SJSA1 (cell line): ENCODE measurements around the gene BORCS5. TPM values are rescaled to one million over a fixed set of nuclear protein-coding genes. Genes with fewer than 3 reads are reported as not detected.
"Not testable (repeated sequence)": the region's sequence is repeated elsewhere in the genome, so short reads cannot be mapped to it uniquely, and the experiment has no call there.

ENCODE experiments used
- DNase-seq, 2 experiments: peaks; one replicate each; pipeline ENCODE4 v3.0.0-alpha.2; 2015 to 2020; ENCODE audit warnings: low spot score in 2 of 2, low read depth in 1 of 2
- H3K27ac ChIP-seq: fragments of 250-450 bp; sonication (Bioruptor Pico); 2 replicates; pipeline ENCODE4 v1.5.1; 2020; ENCODE audit warnings: mild to moderate bottlenecking, moderate library complexity
- H3K27me3 ChIP-seq: fragments of 250-450 bp; sonication (Bioruptor Pico); replicated peaks from 2 replicates; pipeline ENCODE4 v1.5.1; 2020; ENCODE audit warnings: mild to moderate bottlenecking, moderate library complexity
- H3K36me3 ChIP-seq: fragments of 250-450 bp; sonication (Bioruptor Pico); 2 replicates; pipeline ENCODE4 v1.5.1; 2020; ENCODE audit warnings: mild to moderate bottlenecking
- H3K4me1 ChIP-seq: fragments of 250-450 bp; sonication (Bioruptor Pico); replicated peaks from 2 replicates; pipeline ENCODE4 v1.6.1; 2021; ENCODE audit warnings: mild to moderate bottlenecking
- H3K4me3 ChIP-seq: fragments of 250-450 bp; sonication (Bioruptor Pico); 2 replicates; pipeline ENCODE4 v1.5.1; 2020; ENCODE audit warnings: mild to moderate bottlenecking
- H3K9me3 ChIP-seq: fragments of 250-450 bp; sonication (Bioruptor Pico); replicated peaks from 2 replicates; pipeline ENCODE4 v1.5.1; 2020; ENCODE audit warnings: mild to moderate bottlenecking
- total RNA-seq: library from RNA; depleted of rRNA; stranded (reverse); fragments of >200 nt; shearing (Covaris generic); gene quantifications from 2 replicates; pipeline ENCODE4 v1.2.3, GENCODE V29; 2014

Gene BORCS5
- total RNA-seq, 1 experiment from 2014 or later: 6.1 TPM

DNA sequence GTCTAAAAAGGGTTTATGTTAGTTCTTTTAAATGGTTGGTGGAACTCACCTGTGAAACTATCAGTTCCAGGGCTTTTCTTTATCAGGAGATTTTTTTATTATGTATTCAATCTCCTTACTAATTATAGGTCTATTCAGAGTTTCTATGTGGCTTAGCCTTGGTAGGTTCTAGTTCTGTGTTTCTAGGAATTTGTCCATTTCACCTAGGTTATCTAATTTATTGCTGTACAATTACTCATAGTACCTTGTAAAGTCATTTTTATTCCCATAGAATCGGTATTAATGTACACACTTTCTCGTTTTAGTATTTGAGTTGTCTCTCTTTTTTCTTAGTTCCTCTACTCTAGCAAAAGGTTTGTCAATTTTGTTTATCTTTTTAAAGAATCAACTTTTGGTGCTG is 59.0 kb downstream of the BORCS5 start:
- Histone ChIP-seq H3K27me3 (no peaks in the 10 kb centered on the region), H3K36me3 (no peaks in the 10 kb centered on the region), H3K4me3 (no peak overlapping the region), H3K9me3 (no peaks in the 10 kb centered on the region), H3K4me1 (no peaks in the 10 kb centered on the region), H3K27ac (no peak overlapping the region)
- DNase-seq: no peak

DNA sequence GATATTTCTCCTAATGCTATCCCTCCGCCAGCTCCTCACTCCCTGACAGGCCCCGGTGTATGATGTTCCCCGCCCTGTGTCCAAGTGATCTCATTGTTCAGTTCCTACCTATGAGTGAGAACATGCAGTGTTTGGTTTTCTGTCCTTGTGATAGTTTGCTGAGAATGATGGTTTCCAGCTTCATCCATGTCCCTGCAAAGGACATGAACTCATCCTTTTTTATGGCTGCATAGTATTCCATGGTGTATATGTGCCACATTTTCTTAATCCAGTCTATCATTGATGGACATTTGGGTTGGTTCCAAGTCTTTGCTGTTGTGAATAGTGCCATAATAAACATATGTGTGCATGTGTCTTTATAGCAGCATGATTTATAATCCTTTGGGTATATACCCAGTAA is 62.3 kb downstream of the BORCS5 start:
- H3K4me1 ChIP-seq, H3K27me3 ChIP-seq, DNase-seq, H3K9me3 ChIP-seq, H3K27ac ChIP-seq, H3K4me3 ChIP-seq, H3K36me3 ChIP-seq: not testable (repeated sequence)

DNA sequence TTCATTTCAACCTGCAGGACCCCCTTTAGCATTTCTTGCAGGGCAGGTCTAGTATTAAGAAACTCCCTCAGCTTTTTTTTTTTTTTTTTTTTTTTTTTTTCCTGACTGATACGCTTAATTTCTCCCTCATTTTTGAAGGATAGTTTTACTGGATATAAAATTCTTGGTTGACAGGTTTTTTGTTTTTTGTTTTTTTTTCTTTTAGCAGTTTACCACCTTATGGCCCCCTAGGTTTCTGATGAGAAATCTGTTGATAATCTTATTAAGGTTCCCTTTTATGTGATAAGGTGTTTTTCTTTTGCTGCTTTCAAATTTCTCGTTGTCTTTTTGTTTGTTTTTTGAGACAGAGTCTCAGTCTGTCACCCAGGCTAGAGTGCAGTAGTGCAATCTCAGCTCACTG is 66.5 kb downstream of the BORCS5 start:
- Histone ChIP-seq H3K4me3 (no peak overlapping the region), H3K27ac (no peak overlapping the region), H3K27me3 (no peaks in the 10 kb centered on the region), H3K36me3 (no peaks in the 10 kb centered on the region), H3K9me3 (peaks cover 5% of the 10 kb centered on the region), H3K4me1 (no peaks in the 10 kb centered on the region)
- DNase-seq: no peak

DNA sequence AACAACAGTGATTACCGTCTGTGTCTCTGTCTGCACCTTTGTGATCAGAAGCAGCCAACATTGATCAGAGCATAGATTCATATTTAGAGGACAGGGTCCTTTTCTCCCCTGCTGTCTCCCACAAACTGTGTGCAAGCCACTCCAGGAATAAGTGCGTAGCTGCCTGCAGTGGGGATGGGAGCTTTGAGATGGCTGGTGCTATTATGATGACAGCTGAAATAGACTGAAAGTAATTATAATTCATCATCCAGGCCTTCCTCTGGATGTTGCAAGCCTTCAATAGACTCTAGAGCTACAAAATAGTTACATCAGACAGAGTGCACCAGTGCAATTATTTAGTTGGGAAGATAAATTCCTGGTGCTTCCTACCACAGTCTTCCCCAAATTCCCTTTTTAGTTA is 68.1 kb downstream of the BORCS5 start:
- Histone ChIP-seq H3K36me3 (no peaks in the 10 kb centered on the region), H3K27me3 (no peaks in the 10 kb centered on the region; the same call in 1 of the 2 replicates), H3K27ac (no peak overlapping the region), H3K4me1 (peaks cover 11% of the 10 kb centered on the region), H3K9me3 (peaks cover 5% of the 10 kb centered on the region), H3K4me3 (no peak overlapping the region)
- no peak for DNase-seq

DNA sequence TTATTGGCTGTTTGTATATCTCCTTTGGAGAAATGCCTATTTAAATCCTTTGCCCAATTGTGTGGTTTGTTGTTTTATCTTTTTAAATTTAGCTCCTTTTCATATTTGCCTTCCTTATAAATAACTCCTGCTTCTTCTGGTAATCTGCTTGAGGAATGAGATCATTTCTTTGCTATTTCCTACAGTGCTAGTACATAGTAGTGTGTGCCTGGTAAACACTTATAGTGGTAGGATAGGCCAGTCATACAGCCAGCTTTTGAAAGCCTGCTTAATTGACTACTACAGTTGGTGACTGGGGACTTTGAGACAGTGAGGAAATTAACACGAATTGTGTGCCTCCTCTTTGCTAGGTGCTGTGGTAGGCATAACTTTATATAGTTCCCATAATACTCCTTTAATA is 68.7 kb downstream of the BORCS5 start:
- Histone ChIP-seq H3K9me3 (peaks cover 5% of the 10 kb centered on the region), H3K27me3 (no peaks in the 10 kb centered on the region; the same call in 1 of the 2 replicates), H3K36me3 (no peaks in the 10 kb centered on the region), H3K4me1 (peaks cover 16% of the 10 kb centered on the region), H3K4me3 (no peak overlapping the region), H3K27ac (no peak overlapping the region)
- DNase-seq: no peak

DNA sequence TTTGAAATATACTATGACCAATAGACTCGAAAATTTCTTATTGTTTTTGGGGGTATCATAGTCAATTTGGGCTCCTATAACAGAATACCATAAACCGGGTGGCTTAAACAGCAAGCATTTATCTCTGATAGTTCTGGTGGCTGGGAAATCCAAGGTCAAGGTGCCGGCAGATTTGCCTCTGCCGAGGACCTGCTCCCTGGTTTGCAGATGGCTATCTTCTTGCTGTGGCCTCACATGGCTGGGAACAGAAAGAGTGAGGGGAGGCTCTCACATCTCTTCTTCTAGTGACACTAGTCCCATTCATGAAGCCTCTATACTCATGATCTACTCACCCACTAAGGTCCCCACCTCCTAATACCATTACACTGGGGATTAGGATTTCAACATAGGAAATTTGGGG is 70.7 kb downstream of the BORCS5 start:
- Histone ChIP-seq H3K4me3 (no peak overlapping the region), H3K27me3 (no peaks in the 10 kb centered on the region; the same call in 1 of the 2 replicates), H3K36me3 (no peaks in the 10 kb centered on the region), H3K9me3 (peaks cover 5% of the 10 kb centered on the region), H3K27ac (no peak overlapping the region), H3K4me1 (peaks cover 30% of the 10 kb centered on the region)
- no peak for DNase-seq

DNA sequence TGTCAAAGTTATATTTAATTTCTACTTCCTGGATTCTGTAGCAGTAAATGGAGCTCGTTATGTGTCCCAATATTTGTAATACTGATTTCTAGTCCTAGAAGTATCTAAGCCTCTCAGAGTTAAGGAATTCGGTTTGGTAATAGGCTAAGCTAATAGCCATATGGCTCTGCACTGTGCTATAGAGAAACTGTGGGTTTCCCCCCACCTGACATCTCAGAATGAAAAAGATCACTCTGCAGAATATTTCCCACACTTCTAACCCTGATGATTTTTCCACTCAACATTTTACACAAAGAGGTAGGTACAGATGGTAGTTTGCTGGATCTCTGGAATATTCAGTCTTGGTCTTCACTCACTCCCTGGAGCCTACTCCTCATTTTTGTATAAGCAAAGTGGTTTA is 71.2 kb downstream of the BORCS5 start:
- H3K36me3 ChIP-seq: no peaks in the 10 kb centered on the region
- H3K9me3 ChIP-seq: peaks cover 5% of the 10 kb centered on the region
- no peak overlapping the region for H3K27ac ChIP-seq
- peaks cover 33% of the 10 kb centered on the region for H3K4me1 ChIP-seq
- H3K27me3 ChIP-seq: no peaks in the 10 kb centered on the region; the same call in 1 of the 2 replicates
- DNase-seq: no peak
- no peak overlapping the region for H3K4me3 ChIP-seq

DNA sequence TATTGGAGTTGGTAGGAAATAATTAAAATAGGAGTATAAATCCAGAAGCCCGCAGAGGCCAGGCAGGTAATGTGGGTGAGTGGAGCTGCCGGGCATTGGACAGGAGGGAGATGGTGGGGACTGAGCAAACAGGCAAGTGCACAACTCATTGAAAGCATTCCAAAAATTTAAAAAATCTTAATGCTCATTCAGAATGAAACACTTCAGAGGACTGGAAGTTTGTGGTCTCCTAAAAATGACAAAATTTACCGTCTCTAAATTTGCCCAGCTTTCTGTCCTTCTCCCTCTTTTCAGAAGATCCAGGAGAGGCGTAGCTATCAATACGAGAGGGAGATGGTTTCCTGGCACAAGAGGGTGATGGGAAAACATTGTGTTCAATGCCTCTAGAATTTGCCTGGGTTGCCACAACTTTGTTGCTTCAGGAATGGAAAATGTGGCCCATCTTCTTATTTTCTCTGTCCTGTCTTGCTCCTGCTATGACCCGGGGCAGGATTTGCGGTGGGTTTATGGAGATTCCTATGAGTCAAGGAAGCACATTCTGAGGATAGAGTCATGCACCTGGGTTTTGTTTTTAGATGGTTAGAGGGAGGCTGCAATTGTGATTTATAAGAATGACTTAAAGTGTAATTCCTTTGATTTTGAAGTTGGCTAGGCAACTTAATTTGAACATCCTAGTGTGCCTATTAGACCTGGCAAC is 72.2 kb downstream of the BORCS5 start:
- no peak for DNase-seq
- no peak overlapping the region for H3K4me3 ChIP-seq

DNA sequence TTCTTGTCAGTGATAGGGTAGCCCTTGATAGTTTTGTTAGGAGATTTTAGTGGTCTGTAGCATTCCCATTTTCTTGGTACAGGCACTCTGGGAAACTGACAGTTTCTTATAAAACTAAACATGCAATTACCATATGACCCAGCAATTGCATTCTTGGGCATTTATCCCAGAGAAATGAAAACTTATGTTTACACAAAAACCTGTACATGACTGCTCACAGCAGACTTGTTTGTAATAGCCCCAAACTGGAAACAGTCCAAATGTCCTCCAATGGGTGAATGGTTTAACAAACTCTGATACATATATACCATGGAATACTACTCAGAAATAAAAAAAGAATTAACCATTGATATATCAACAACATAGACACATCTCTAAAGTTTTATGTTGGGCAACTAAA is 75.5 kb downstream of the BORCS5 start:
- Histone ChIP-seq H3K27ac (peak overlapping the region; percentile 6; the same call in 1 of the 2 replicates), H3K9me3 (no peaks in the 10 kb centered on the region), H3K36me3 (peaks cover 2% of the 10 kb centered on the region; the same call in 1 of the 2 replicates), H3K27me3 (no peaks in the 10 kb centered on the region; the same call in 1 of the 2 replicates), H3K4me1 (peaks cover 33% of the 10 kb centered on the region), H3K4me3 (no peak overlapping the region)
- DNase-seq: peak in 1 of 2 experiments; percentile 35

More for the DNA sequence above, 72.2 kb downstream of the BORCS5 start:
- Histone ChIP-seq H3K36me3 (no peaks in the 10 kb centered on the region), H3K27ac (no peak overlapping the region), H3K27me3 (no peaks in the 10 kb centered on the region; the same call in 1 of the 2 replicates), H3K4me1 (peaks cover 33% of the 10 kb centered on the region), H3K9me3 (no peaks in the 10 kb centered on the region; the same call in 1 of the 2 replicates)

DNA sequence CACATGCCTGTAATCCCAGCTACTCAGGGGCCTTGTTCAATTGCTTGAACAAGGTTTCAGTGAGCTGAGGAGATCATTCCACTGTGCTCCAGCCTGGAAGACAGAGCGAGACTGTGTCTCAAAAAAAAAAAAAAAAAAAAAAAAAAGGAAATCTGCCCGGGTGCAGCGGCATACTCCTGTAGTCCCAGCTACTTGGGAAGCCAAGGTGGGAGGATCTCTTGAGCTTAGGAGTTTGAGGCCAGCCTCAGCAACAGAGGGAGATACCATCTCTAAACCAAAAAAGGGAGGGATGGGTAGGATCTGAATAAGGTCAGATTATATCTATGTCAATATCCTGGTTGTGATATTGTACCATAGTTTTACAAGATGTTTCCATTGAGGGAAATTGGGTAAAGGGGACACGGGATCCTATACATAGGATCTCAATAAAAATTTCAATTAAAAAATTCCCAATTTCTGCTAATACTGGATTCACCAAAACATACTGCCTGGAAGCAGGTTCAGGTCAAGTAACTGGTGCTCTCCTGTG is 76.4 kb downstream of the BORCS5 start:
- Histone ChIP-seq H3K27me3 (no peaks in the 10 kb centered on the region; the same call in 1 of the 2 replicates), H3K27ac (no peak overlapping the region), H3K36me3 (peaks cover 2% of the 10 kb centered on the region; the same call in 1 of the 2 replicates), H3K4me3 (no peak overlapping the region), H3K9me3 (no peaks in the 10 kb centered on the region), H3K4me1 (peaks cover 33% of the 10 kb centered on the region)
- DNase-seq: no peak

DNA sequence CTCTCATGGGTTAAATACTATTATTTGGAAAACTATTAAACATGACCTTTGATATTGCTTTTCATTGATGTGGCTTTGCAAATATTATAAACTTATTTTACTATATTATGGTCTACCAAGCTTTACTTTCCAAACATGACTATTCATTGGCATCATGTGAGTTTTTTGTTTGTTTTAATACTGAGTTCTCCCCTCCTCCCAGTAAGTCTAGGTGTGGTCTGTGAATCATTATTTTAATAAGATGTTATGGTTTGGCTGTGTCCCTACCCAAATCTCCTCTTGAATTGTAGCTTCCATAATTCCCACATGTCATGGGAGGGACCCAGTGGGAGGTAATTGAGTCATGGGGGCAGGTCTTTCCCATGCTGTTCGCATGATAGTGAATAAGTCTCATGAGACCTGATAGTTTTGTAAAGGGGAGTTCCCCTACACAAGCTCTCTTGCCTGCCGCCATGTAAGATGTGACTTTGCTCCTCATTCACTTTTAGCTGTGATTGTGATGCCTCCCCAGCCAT is 80.0 kb downstream of the BORCS5 start:
- H3K4me3 ChIP-seq: no peak overlapping the region
- DNase-seq: no peak
- H3K27ac ChIP-seq: no peak overlapping the region
- H3K4me1 ChIP-seq: peaks cover 16% of the 10 kb centered on the region
- no peaks in the 10 kb centered on the region for H3K27me3 ChIP-seq
- no peaks in the 10 kb centered on the region for H3K9me3 ChIP-seq
- H3K36me3 ChIP-seq: peaks cover 2% of the 10 kb centered on the region; the same call in 1 of the 2 replicates

DNA sequence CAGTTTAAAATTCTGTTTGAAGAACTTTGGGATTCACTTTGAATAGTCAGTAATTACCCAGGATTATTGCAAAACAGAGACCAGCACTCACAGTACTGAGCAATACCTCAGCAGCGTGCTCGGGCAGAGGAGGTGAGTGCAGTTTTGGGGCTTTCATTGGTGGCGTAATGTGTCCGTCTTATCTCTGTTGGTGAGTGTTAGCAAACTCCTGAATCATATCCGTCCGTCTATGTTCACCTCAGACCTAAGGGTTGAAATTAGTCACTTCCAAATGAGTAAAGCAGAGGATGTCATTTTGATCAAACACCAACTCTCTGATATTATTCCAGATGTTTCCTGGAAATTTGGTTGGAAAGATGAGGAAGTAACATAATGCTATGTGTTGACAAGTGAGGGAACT is 82.8 kb downstream of the BORCS5 start:
- DNase-seq: no peak
- H3K4me1 ChIP-seq: peaks cover 18% of the 10 kb centered on the region

DNA sequence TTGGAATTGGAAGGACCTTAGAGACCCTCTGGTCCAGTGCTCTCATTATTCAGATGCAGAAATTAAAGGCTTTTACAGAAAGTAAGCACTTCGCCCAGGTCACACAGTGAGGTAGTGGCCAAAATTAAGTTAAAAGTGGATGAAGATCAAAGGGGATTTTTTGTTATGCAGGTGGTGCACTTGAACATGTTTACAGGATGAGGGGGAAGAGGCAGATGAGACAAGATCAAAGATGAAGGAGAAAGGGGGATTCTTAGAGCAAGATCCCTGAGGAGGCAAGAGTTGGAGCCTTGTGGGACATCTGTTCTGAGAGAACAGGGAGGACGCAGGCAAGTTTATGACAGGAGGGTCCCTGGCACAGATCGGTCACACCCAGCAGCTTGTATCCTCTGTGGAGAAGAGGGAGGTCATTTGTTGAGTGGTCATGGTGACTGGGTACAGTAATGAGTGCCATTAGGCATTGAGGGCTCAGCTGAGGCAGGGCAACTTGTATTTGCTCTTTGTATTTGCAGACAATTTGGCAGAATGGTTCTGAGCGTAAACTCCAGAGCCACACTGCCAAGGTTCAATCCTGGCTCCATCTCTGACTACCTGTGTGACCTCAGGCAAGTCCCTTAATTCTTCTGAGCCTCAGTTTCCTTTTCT is 84.0 kb downstream of the BORCS5 start:
- Histone ChIP-seq H3K4me1 (peaks cover 18% of the 10 kb centered on the region), H3K27ac (no peak overlapping the region)

More for the DNA sequence above, 82.8 kb downstream of the BORCS5 start:
- Histone ChIP-seq H3K27ac (no peak overlapping the region), H3K27me3 (no peaks in the 10 kb centered on the region), H3K9me3 (no peaks in the 10 kb centered on the region), H3K36me3 (peaks cover 2% of the 10 kb centered on the region; the same call in 1 of the 2 replicates), H3K4me3 (no peak overlapping the region)

DNA sequence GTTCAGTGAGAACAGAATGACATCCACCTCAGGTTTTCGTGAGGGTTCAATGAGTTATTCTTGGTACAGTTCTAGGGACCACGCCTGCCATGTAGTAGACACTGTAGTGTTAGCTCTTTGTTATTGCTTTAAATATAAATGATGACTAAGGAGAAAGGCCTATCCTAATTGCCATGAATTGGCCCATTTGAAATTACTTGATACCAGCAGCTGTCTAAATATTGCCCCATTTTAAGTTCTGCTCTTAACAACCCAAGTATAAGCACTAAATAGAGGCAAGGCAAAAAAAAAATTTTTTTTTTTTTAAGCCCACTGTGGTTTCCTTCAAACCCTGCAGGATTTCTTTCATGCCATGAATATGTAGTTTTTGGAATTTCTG is 84.5 kb downstream of the BORCS5 start:
- Histone ChIP-seq H3K27me3 (no peaks in the 10 kb centered on the region), H3K27ac (no peak overlapping the region), H3K4me3 (no peak overlapping the region), H3K36me3 (peaks cover 2% of the 10 kb centered on the region; the same call in 1 of the 2 replicates), H3K9me3 (no peaks in the 10 kb centered on the region), H3K4me1 (peaks cover 18% of the 10 kb centered on the region)
- no peak for DNase-seq

More for the DNA sequence above, 84.0 kb downstream of the BORCS5 start:
- H3K27me3 ChIP-seq: no peaks in the 10 kb centered on the region
- no peaks in the 10 kb centered on the region for H3K9me3 ChIP-seq
- peaks cover 2% of the 10 kb centered on the region; the same call in 1 of the 2 replicates for H3K36me3 ChIP-seq
- no peak for DNase-seq
- H3K4me3 ChIP-seq: no peak overlapping the region
